GM20431 (cell line): ENCODE results near the gene TRIM22.

ENCODE experiments used
- in situ Hi-C: fragments of 300-500 bp; cut with MseI, MboI; formaldehyde crosslinking; loops from one replicate; pipeline ENCODE4 v1.15.0; 2020; ENCODE audit warnings: low sequenced_read_pairs; ENCODE audit not compliant: unreplicated experiment

TRIM22 gene

DNA sequence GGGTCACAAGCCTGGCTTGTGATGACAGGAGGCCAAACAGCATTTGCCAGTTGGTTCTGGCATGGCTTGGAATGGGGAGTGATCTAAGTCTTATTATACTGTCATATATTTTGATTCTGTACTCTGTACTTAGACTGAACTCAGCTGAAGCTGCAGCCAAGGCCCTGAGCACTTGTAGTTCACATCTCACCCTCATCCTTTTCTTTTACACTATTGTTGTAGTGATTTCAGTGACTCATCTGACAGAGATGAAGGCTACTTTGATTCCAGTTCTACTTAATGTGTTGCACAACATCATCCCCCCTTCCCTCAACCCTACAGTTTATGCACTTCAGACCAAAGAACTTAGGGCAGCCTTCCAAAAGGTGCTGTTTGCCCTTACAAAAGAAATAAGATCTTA, 47.5 kb downstream of the TRIM22 start:
- in situ Hi-C loops, result no loop called here

DNA sequence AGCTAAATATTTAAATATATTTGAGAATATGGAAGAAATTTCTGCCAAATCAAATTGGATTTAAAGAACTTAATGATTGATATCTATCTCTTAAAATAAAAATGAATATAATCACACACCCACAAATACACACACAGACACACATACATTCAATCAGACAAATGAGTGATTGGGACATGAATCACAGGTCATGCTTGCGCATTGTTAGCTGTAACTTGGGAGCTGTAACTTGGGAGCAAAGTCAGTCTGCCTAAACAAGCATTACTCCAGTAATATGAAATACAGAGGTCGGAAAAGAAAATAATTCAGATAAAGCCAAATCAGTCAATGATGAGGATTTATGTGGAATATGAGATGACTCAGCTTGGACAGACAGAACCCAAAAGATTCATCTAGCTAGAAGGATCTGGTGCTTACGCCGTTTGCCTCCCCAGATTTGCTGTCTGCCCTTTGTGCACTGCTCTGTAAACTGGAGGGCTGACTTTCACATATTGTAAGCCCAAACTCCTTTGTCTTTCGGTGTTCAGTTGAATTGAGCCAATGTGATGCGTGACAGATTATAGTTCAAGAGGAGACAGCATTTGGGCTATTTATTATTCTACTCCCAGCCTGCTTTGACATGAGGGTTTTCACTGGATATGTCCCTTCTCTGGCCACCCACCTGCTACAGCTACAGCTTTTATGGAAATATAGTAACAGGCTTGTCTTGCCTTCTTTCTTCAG, 48.2 kb downstream of the TRIM22 start:
- in situ Hi-C loops, result no loop called here

DNA sequence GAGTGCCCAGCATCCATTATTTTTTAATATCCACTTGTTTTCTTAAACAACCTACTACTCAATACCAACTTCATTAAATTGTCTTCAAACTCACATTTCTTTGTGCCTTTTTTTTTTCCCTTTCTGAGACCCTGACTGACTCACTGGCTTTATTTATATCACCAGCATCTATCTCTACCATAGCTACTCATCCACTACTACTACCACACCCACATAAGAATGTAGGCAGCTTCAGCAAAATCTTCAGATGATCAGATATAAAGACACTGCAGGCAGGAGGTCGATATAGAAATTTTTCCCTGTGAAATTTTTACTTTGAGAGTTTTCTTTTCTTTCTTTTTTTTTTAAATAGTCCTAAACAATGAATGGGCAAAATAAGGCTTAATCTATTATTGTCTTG, 48.8 kb downstream of the TRIM22 start:
- in situ Hi-C loops, result no loop called here

- in situ Hi-C loops, result no loop called here
These were observed 57.0 kb downstream of the TRIM22 start for GRCh38 chr11:5746614-5747013.

DNA sequence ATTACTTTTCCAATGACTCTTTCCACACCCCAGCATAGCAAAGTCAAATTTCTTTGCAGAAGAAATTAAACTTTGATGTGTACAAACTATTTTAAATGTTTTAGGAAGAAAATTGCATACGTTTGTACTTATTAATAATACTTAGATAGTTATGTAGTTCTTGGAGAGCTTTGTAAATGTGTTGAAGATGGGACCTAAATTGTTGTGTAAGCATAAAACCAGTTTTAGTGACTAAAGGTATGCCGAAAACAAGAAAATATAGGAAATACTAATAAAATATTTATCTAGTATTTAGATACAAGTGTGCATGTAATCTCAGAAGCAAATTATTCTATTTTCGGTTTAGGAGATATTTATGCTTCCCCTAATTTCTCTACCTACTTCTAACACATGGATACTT, 60.2 kb downstream of the TRIM22 start:
- in situ Hi-C loops, result no loop called here

DNA sequence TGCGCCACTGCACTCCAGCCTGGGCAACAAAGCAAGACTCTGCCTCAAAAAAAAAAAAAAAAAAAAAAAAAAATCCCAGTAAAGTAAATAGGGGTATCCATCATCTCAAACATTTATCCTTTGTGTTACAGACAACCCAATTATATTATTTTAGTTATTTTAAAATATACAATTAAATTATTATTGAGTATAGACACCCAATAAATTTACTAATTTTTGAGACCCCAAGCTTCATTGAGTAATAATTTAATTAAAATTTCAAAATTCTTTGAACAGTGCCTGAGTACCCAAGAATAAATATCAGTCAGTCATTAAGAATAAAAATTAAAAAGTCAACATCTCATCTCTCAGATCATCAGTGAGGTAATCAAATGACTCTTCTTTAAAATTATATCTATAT, 64.4 kb downstream of the TRIM22 start, which contains the start of gene OR52N4:
Gene OR52N4 (plus strand): TSS at position 301 of the 400 bp plus-strand sequence. CDS start 498 bp downstream, outside the sequence.
- in situ Hi-C loops, result no loop called here
